ENCODE measurements around the gene FOXN3.

FOXN3 gene

GRCh38 chr14:89407856-89408255, 9.2 kb downstream of the FOXN3 start:
- no peak for DNase-seq

DNA sequence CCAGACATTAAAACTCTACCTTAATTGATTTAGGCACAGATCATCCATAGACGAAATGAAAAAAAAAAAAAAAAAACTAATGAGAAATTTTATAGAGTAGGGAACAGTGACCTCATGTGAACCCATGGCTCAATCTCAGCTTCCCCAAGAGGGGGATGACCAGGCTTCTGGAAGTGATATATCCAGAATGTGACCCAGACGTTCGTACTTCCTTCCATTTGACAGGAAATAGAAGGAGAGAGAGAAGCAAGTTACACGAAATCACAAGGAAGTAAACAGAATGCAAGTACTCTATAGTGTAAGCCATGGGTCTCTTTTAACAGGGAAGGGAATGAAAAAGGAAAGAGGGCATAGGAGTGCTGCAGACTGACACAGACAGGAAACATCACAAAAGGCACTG, 10.1 kb downstream of the FOXN3 start:
- no peak for DNase-seq

- no peak for DNase-seq
Observed at GRCh38 chr14:89406361-89406760, 10.7 kb downstream of the FOXN3 start.

- DNase-seq = no peak
Observed at GRCh38 chr14:89405712-89406111, 11.3 kb downstream of the FOXN3 start.

GRCh38 chr14:89402363-89402762, 14.7 kb downstream of the FOXN3 start:
- no peak for DNase-seq

DNA sequence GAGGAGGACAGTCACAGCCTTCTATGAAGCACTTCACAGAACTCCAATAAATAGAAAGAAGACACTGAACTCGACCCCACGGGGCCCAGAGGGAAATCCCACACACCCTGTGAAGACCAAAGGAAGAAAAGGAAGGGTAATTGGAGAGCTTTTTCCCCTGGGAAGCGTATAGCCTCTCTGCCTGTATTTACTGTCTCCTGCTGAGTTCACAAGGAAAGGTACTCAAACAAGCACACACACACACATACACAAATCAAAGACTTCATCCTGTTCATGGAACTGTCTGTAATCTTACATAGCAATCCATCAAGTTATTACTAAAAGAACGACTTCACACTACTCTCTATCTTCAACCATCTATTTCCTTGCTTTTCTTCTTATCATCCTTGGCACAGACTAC, 15.3 kb downstream of the FOXN3 start:
- DNase-seq = no peak

DNA sequence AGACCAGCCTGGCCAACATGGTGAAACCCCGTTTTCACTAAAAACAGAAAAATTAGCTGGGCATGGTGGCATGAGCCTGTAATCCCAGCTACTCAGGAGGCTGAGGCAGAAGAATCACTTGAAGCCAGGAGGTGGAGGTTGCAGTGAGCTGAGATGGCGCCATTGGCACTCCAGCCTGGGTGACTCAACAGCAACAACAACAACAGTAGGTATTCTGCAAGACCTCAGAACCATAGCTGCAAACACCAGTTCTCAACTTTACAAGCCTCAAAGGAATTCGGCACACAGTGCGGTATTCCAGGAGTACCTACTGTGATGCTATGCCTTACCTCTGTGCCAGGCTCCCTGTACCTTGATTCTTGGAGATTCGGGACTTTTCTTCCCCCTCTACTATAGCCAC, 15.8 kb downstream of the FOXN3 start:
- no peak for DNase-seq

- no peak for DNase-seq
Observed at GRCh38 chr14:89400529-89400928, 16.5 kb downstream of the FOXN3 start.

DNA sequence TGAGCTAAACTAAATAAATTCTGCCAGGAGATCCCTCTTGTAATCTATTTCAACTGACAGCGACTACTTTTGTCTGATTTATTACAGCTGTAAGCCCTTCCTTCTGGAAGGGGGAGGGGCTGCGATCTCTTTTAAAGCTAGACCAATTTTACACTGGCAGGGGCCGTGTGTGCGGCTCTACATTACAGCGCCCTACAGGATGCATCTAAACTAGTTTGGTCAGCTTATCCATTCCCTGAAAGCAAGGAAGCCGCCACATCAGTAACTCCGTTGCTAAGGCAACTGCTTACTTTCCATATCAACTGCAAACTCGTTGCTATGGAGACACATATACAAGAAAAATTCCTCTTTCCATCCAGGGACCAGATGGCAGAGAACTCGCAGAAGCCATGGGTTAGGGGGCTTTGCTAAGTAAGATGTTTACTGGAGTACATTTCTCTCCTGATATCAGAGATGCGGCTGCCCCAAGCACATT, 17.4 kb downstream of the FOXN3 start:
- no peak for DNase-seq

DNA sequence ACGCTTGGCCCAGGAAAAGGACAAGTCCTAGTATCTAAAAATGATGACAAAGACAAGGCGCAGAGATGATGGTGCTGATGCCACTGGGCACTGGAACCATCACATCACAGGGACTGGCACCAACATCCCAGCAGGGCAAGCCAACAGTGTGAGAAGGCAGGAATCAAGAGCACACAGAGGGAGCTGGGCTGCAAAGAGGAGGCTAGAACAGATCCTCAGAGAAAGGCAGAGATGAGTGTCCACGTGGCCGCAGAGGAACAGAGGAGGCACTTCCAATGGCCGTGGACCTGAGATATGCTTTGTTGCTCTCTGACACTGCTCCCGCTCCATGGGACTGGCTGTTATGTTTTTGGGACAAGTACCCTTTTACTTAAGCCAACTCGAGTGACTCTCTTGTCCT, 17.9 kb downstream of the FOXN3 start:
- DNase-seq = no peak

GRCh38 chr14:89397569-89398230, 19.3 kb downstream of the FOXN3 start:
- DNase-seq = no peak

DNA sequence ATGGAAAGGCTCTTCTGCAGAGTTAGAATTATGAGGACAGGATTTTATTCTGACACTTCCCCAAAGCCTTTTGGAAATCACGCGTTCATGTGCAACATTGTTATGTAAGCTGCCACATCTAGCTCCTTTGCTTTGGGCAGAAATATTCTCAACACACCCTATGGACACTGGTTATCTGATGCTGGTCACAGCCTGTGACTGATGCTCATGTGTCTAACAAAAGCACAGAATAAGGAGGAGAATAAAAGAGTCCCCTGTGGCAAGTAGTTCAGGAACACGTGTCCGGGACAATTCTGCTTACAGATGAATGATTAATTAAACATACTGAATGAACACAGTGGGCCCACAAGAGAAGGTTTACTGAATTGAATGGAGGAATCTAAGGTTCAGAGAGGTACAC, 22.1 kb downstream of the FOXN3 start:
- no peak for DNase-seq

- DNase-seq = no peak
Observed at GRCh38 chr14:89393222-89393745, 23.7 kb downstream of the FOXN3 start.

DNA sequence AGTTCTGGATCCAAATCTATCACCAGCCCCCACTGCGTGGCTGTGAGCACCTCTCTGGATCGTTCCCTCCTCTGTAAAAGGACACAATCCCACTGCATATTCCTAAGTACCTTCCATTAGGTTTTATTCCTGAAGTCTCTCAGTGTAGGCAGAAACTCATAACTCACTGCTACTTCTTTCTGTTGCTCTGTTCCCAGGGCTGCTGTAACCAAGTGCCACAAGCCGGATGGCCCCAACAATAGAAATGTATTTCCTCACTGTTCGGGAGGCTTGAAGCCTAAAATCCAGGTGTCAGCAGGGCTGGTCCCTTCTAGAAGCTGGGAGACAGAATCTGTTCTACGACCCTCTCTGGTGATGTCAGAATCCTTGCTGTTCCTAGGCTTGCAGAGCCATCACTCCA, 24.9 kb downstream of the FOXN3 start:
- no peak for DNase-seq

DNA sequence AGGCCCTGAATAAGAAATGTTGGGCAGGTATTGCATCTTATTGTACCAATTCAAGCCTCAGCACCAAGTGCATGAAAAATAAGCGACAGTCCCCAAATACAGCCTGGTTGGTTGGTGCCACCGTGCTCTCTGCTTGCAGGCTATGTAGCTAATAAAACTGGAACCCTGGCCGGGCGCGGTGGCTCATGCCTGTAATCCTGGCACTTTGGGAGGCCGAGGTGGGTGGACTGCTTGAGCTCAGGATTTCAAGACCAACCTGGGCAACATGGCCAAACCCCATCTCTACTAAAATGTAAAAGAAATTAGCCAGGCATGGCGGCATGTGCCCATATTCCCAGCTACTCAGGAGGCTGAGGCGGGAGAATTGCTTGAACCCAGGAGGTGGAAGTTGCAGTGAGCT, 25.5 kb downstream of the FOXN3 start:
- no peak for DNase-seq

DNA sequence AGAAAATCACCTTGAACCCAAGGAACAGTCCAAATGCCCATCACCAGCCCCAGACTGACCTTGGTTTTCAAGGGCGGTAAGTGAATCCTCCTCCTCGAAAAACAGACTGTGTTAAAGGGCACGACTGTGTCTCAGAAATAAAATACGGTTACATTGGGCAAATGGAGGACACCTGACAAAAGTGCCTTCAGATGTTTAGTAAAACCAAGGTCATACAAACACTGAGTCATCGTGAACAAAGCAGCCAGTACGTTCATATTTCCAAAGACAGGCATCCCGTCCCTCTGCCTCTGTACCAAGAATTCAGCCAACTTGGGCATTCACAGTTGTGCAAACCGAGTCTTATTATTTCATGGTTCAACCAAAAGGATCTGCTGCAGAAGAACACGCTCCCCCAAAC, 25.9 kb downstream of the FOXN3 start:
- DNase-seq = no peak

- DNase-seq = no peak
Observed at GRCh38 chr14:89388853-89389252, 28.2 kb downstream of the FOXN3 start.

DNA sequence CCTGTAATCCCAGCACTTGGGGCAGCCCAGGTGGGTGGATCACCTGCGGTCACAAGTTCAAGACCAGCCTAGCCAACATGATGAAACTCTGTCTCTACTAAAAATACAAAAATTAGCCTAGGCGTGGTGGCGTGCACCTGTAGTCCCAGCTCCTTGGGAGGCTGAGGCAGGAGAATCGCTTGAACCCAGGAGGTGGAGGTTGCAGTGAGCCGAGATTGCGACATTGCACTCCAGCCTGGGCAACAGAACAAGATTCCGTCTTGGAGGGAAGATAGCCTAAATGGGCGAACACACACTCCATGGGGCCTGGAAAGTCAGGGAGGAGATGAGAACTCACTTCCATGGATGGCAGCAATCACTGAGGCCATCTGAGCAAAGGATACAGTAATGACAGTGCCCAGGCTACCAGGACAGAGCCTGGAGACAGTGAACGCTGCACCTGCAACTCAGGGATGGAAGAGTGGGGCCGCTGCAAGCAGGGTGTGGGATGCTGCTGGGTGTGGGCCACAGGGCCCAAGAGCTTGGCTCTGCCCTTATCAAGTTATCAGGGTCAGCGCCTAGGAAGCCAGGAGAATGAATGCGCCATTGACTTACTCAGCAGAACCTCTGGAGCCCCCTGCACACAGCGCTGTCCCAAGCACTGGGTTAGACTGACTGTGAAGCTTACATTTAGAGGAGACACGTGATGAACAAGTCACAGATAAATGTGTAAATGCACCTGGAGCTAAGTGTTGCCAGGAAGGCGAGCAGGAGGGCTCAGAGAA, 28.9 kb downstream of the FOXN3 start:
- DNase-seq = no peak

GRCh38 chr14:89386212-89386886, 30.7 kb downstream of the FOXN3 start:
- no peak for DNase-seq

GRCh38 chr14:89384636-89385035, 32.4 kb downstream of the FOXN3 start:
- no peak for DNase-seq

DNA sequence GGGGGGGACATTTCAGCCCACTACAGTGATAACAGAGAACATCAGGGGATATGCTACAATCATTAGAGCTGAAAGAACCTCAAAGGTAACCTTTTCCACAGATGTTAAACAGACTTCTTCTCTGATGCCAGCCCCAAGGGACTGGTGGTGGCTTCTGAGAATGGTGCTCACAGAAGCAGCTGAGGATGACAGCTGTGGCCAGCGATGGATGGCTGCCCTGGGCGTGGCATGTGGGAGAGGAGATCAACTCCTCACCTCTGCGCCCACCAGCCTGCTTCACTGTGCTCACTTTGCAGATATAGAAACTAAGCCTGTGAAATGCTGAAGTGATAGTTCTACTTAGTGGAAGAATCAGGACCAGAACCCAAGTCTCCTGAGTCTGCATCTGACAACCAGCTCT, 33.0 kb downstream of the FOXN3 start:
- DNase-seq = no peak

GRCh38 chr14:89382901-89383845, 33.9 kb downstream of the FOXN3 start:
- DNase-seq = no peak

- DNase-seq = no peak
Observed at GRCh38 chr14:89382487-89382886, 34.5 kb downstream of the FOXN3 start.
